HG03432 (cell line): Measurements from ENCODE around the gene PRODH2.

Experiments used
- ATAC-seq: cut with Tn5 transposase; IDR thresholded peaks from one replicate; pipeline ENCODE4 v1.9.1; 2021; ENCODE audit warnings: mild to moderate bottlenecking, moderate library complexity; ENCODE audit not compliant: unreplicated experiment

Gene PRODH2, protein sequence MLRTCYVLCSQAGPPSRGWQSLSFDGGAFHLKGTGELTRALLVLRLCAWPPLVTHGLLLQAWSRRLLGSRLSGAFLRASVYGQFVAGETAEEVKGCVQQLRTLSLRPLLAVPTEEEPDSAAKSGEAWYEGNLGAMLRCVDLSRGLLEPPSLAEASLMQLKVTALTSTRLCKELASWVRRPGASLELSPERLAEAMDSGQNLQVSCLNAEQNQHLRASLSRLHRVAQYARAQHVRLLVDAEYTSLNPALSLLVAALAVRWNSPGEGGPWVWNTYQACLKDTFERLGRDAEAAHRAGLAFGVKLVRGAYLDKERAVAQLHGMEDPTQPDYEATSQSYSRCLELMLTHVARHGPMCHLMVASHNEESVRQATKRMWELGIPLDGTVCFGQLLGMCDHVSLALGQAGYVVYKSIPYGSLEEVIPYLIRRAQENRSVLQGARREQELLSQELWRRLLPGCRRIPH

DNA sequence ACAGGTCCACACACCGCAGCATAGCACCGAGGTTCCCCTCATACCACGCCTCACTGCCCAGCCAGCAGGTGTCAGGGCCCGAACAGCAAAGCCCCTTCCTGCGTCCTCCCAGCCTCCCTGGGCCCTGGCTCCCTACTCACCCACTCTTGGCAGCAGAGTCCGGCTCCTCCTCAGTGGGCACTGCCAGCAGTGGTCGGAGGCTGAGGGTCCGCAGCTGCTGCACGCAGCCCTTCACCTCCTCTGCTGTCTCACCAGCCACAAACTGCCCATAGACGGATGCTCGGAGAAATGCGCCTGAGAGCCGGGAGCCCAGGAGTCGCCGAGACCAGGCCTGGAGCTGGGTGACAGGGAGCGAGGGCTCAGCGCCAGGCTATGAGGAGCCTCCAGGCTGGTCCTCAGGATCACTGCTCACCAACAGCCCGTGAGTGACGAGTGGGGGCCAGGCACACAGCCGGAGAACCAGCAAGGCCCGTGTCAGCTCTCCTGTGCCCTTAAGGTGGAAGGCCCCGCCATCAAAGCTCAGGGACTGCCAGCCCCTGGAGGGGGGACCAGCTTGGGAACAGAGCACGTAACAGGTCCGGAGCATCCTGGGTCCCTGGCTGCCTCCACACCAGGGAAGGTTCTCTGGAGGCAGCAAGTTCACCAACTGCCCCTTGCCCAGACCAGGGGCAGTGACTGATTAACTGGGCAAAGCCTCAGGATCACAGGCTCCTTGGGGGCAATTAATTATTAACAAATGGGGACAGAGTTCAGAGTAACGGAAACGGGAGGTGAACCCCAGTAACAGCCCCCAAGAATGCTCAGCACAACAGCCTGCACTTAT is at the start of gene PRODH2:
Gene PRODH2, minus strand, starts transcription at position 626 of the 823 bp plus-strand sequence. Its CDS starts 40 bp downstream, at position 586.
- no peak for ATAC-seq

DNA sequence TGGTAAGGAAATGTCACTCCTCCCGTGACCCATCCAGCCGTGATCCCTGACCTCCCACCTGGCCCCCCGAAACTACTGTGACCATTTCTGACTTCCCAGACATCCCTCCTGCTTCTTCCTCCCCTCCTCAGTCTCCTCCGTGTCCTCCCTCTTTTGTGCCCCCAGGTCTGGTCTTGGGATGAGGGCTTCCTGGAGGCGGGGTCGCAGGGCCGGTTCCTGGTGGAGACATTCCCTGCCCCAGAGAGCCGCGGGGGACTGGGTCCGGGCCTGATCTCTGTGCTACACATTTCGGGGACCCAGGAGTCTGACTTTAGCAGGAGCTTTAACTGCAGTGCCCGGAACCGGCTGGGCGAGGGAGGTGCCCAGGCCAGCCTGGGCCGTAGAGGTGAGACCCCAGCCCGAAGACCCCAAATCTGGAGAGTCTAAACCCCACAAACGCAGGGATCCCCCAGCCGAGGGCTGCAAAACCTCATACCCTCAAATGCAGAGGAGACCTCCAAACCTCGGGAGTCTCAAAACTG is 49.1 kb upstream of the PRODH2 start:
- ATAC-seq, result no peak

DNA sequence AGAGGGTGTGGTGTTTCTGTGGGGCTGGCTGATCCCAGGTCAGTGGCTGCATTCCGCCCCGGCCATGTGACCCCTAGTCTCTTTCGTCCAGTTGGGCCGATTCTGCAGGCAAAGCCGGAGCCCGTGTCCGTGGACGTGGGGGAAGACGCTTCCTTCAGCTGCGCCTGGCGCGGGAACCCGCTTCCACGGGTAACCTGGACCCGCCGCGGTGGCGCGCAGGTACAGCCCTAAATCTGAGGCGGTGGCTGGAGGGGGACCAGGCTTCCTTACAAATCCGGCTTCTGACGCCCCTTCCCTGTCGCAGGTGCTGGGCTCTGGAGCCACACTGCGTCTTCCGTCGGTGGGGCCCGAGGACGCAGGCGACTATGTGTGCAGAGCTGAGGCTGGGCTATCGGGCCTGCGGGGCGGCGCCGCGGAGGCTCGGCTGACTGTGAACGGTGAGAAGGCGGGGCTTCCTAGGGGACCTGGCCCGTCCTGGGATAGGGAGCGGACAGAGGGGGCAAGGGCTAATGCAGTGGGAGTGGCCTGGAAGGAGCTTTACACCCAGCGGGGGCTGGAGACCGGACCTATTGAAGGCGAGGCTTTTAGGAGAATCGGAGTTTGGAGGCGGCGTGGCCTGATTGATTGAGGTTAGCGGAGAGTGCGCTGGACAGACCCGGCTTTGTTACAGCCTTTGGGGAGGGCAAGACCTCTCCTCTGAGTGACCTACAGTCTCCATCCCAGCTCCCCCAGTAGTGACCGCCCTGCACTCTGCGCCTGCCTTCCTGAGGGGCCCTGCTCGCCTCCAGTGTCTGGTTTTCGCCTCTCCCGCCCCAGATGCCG is 48.4 kb upstream of the PRODH2 start:
- ATAC-seq, result no peak

DNA sequence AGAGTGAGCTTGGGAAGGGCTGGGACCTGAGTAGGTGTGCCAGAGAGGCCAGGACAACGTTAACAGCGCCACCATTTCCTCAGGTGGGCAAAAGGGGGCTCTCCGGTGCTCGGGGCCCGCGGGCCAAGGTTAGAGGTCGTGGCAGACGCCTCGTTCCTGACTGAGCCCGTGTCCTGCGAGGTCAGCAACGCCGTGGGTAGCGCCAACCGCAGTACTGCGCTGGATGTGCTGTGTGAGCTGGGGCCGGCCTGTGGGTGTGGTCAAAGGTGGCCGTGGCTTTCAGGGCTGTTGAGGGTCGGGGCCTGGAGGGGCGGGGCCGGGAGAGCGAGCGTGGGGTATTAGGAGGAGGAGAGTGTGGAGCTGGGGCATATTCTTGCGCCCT is 47.8 kb upstream of the PRODH2 start:
- ATAC-seq, result no peak

DNA sequence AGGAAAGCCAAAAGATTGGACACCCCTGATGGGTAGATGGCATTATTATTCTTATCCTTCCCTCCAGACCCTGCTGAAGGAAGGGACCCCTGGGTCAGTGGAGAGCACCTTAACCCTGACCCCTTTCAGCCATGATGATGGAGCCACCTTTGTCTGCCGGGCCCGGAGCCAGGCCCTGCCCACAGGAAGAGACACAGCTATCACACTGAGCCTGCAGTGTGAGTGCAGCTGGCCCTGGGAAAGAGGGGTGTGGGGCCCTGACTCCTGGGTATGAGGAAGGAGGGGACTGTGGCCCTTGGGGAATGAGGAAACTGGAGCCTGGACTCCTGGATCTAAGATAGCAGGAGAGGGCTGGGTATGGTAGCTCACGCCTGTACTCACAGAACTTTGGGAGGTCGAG is 46.8 kb upstream of the PRODH2 start:
- no peak for ATAC-seq

DNA sequence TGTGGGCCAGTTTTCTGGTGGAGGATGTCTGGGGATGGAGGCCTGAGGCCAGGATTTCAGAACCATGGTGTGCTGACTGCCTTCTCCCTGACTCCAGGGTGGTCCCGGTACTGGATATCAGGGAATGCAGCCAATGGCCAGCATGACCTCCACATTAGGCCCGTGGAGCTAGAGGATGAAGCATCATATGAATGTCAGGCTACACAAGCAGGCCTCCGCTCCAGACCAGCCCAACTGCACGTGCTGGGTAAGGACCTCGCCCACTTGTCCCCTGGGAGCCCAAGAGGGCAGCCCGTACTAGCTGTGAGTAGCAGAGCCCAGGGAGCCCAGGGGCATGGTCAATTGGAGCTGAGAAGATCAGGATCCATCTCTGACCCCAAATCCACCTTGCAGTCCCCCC is 45.7 kb upstream of the PRODH2 start:
- no peak for ATAC-seq

DNA sequence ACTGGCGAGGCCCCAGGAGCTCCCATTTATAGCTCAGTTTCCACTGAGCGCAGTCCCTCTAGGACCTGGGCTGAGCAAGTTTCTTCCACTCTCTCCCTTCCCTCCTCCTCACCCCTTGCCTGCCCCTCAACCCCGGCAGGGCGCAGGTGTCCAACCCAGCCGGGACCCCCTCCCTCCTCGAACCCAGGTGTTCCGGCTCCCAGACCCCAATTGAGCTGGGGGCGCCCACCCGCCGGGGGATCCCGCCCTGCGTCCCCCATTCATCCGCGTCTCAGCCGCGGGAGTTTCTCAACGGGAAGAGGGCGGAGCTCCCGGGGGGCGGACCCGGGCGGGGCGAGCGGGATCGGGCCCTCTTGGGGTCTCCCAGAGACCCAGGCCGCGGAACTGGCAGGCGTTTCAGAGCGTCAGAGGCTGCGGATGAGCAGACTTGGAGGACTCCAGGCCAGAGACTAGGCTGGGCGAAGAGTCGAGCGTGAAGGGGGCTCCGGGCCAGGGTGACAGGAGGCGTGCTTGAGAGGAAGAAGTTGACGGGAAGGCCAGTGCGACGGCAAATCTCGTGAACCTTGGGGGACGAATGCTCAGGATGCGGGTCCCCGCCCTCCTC is 44.0 kb upstream of the PRODH2 start, which contains the start of gene KIRREL2:
Gene KIRREL2, plus strand, starts transcription at position 366 of the 604 bp plus-strand sequence. Its CDS starts 209 bp downstream, at position 575.
- no peak for ATAC-seq

DNA sequence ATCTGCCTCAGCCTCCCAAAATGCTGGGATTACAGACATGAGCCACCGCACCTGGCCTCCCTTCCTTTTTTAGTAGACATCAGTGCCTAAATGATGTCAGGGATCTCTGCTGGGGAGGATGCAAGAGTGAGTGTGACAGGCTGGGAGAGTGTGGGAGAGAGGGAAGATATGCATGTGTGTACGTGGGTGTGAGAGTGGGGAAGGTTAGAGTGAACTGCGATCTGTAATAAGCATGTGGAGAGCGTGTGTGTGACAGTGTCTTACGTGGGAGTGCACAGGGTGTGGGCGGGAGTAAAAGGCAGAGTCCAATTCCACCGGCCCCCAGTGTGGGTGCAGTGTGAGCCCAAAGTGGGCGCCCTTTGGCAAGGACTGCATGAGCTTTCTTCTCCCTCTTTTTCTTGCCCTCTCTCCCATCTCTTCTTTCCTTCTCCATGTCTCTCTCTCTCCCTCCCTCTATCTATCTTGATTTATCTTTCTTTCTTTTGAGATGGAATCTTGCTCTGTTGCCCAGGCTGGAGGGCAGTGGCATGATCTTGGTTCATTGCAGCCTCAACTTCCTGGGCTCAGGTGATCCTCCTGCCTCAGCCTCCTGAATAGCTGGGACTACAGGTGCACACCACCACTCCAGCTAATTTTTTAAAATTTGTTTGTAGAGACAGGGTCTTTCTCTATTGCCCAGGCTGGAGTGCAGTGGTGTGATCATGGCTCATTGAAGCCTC is 40.6 kb upstream of the PRODH2 start:
- no peak for ATAC-seq

DNA sequence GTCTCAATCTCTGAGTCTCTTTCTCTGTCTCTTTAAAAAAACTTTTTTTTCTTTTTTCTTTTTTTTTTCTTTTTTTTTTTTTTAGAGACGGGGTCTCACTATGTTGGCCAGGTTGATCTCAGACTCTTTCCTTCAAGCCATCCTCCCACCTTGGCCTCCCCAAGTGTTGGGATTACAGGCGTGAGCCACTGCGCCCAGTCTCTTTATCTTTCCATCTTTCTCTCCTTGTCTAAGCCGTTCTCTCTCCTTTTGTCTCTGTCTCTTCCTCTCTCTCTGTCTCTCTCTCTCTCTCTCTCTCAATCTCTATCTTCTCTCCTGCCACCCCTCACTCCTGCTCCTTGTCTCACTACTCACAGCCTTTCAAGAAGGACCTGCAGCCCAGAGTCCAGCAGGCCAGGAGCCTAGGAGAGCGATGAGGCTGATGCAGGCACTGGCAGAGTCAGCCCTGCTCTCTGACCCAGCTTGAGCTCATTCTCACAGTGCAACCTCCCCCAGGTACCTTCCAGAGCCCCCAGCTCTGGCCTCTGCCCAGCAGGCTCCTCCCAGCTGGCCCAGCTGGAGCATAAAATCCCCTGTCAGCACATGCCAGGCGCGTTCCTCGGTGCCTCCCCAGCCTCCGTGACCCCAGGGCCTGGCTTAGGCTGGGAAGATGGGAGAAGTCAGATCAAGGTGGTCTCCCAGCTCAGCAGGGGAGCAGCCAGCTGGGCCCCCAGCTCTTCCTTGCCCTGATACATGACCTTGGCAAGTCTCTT is 39.6 kb upstream of the PRODH2 start, which contains the start of gene NPHS1:
Gene NPHS1, minus strand, starts transcription at position 476 of the 752 bp plus-strand sequence. CDS start 667 bp downstream, outside the sequence.
- no peak for ATAC-seq

DNA sequence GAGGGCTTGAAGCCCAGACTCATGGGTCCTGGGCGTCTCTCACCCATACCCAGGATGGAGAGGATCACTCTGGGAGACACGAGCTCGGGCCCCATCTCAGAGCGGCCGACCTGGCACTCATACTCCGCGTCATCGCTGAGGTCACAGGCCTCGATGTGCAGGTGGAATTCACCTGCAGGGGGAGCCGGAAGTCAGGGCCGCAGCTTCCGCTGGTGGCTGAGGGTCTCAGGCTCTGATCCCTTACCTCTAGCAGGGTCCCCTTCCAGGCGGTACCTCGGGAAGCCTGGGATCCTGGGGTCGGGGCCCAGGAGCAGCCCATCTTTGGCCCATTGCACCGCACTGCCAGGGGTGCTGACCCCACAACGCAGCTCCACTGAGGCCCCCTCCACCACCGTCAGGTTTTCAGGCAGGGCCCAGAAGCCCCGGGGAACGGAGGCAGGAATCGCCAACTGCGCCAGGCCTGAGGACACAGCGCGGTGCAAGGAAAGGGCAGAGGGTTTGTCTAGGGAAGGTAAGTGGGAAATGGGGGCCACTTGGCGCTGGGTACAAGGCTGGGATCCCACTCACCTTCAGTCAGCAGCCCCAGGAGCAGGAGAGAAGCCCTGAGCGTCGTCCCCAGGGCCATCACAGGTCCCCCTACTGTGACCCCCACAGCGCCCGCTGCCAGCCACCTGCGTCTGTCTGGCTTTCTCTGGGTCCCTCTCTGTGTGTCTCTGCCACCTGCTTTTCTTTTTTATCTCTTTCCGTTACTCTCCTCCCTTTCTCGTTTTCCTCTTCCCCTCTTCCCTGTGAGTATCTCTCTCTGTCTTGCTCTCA is 38.8 kb upstream of the PRODH2 start:
- no peak for ATAC-seq

DNA sequence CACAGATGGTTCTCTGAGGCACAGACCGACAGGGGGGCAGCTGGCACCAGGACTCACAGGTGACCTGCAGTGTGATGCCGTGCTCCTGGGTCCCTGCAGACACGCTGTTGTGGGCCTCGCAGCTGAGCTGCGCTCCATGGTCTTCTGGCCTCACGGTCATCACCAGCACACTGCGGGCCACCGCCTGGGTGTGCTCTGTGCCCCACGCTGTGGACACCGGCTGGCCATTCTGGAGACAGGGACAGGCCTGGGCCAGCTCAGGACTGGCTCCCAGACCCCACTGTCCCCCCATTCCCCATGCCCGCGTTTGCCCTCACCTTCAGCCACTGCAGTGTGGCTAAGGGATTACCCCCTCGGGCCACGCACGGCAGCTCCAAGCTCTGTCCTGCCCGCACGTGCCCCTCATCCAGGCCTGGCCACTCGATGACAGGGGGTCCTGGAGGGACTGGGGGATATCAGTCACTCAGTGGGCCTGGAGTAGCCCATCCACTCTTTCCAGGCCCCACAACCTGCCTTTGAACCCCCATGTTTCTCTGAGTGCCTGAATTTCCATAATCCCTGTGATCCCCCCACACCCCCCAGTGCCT is 36.4 kb upstream of the PRODH2 start:
- no peak for ATAC-seq

DNA sequence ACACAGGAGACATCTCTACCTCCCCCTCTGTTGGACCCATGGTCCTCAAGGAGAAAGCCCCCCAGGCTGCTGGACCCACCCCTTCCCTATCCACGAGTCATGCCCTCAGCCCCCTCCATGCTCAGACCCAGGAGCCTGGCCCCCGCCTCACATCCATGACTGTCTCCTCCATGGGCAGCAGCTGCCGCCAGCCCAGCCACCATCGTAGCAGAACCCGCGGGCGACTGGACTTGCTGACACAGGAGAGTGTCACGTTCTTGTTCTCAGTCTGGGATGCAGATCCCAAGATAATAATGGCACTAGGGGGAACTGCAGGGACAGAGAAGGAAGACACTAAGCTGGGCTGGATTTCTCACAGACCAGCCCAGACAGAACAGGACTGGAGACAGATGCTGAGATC is 35.8 kb upstream of the PRODH2 start:
- no peak for ATAC-seq

DNA sequence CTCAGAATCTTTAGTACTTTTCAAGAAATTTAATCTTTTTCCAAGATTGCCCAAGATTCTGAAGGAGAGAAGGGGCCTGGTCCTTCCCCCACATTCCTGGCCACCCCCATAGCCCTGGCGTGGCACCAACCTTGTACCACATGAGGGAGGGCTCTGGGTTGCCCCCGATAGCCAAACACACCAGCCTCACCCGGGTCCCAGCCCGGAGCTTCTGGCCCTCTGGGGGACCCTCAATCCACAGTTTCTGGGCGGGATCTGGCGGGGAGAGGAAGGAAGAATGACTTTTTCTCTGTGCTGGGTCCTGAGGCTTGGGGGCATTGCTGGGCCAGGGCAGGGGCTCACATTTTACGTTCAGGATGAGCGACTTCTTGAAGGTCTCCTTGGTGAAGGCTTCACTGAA is 35.3 kb upstream of the PRODH2 start:
- ATAC-seq, result no peak

DNA sequence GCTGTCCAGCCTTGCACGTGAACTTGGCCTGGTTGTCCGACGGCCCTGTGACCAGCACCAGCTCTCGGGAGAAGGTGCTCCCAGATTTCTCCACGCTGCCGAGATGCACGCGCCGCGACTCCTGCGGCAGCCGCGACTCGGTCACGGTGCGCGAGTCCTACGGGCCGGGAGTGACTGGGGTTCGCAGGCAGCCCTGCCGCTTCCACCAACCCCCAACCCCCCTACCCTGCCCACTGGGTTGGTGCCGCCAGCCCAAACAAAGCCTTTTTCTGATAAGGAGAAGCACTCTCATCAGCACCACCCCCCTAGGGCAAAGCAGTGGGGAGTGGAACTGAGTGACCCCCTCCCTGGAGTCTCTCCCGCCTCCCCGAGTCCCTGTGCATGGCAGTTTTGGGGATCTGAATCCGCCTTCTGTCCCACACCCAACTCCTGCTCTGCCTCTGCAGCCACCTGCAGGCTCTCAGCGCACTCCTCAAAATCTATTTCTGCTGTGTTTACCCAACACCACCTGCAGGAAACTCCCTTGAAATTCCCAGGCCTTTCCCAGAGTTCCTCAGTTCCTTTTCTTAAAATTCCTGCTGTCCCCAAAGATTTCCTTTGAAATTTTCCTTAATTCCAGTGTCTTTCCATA is 33.5 kb upstream of the PRODH2 start:
- ATAC-seq, result no peak

DNA sequence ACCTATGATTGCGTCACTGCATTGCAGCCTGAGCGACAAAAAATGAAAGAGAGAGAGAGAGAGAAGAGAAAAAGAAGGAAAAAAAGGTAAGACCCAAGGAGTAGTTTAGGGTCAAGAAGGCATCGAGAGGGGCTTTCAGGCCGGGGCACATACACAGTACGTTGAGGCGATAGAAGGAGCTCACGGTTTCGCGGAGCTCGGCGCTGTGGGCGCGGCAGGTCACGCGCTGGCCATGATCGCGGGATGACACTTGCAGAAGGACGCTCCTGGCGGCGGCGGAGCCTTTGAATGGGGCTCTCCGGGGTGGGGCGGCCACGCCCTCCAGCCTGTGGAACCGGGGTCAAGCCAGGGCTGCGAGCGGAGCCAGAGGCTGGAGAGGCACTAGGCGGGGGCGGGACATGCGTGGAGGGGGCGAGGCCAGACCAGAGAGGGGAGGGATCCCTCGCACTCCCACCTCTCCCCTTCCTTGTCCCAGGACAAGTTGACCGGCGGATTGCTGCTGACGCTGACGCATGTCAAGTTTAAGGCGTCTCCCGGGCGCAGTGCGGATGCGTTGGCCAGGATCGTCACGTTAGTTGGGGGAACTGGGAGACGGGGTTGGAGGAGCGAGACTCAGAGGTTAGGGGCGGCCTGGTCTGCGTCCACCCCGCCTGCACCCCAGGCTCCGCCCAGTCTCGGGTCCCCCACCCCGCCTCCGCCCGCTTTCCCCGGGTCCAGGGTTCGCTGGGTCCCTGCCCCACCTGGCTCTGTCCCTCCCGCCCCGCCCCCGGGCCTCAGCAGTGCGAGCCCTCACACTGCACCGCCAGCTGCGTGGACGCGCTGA is 32.8 kb upstream of the PRODH2 start:
- no peak for ATAC-seq

DNA sequence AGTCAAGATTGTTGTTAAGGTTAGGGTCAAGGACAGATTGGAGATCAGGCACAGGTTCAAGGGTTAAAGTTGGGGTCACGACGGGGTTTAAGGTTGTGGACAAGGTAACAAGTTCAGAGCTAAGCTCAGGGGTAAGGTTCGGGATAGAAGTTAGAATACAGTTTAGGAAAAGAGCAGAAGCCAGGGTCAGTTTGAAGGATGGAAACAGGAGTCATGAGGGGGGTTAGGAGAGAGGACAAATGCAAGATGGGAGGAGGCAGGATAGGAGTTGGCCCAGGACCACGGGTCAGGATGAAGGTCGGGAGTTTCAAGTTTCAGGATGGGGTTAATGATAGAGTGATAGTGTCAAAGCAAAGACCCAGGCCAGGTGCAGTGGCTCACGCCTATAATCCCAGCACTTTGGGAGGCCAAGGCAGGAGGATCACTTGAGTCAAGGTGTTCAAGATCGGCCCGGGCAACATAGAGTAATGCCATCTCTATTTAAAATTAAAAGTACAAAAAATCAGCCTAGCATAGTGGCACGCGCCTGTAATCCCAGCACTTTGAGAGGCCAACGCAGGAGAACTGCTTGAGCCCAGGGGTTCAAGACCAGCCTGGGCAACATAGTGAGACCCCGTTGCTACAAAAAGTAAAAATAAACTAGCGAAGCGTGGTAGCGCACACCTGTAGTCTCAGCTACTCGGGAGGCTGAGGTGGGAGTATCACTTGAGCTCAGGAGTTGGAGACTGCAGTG is 32.0 kb upstream of the PRODH2 start:
- ATAC-seq, result no peak
